Omental fat pad (tissue), 4 donors: ENCODE data around the gene TBC1D5. TPM values are rescaled to one million over a fixed set of nuclear protein-coding genes. Genes with fewer than 3 reads are reported as not detected.
"Not testable (repeated sequence)": the region's sequence is repeated elsewhere in the genome, so short reads cannot be mapped to it uniquely, and the experiment has no call there.

Experiments used
- ATAC-seq: fragments of 150-250 bp; one replicate; pipeline ENCODE4 v1.9.1; 2016; ENCODE audit warnings: mild to moderate bottlenecking, moderate library complexity; ENCODE audit not compliant: low FRiP score
- DNase-seq: peaks from one replicate; pipeline ENCODE4 v3.0.0-alpha.2; 2019; ENCODE audit warnings: low spot score
- total RNA-seq, 4 donors: library from RNA; depleted of rRNA; stranded (reverse); fragments of >200 nt; gene quantifications; one replicate each; pipeline ENCODE4 v1.1.0, GENCODE V29; 2016
- TF ChIP-seq, protein P1 (sequence below), 3 donors: fragments of 450-650 bp; IDR thresholded peaks; one replicate each; pipeline ENCODE4 v1.5.1; 2016 to 2017; ENCODE audit warnings: antibody characterized with exemption in 3 of 3, mild to moderate bottlenecking in 3 of 3, moderate library complexity in 2 of 3

TBC1D5 gene, protein sequence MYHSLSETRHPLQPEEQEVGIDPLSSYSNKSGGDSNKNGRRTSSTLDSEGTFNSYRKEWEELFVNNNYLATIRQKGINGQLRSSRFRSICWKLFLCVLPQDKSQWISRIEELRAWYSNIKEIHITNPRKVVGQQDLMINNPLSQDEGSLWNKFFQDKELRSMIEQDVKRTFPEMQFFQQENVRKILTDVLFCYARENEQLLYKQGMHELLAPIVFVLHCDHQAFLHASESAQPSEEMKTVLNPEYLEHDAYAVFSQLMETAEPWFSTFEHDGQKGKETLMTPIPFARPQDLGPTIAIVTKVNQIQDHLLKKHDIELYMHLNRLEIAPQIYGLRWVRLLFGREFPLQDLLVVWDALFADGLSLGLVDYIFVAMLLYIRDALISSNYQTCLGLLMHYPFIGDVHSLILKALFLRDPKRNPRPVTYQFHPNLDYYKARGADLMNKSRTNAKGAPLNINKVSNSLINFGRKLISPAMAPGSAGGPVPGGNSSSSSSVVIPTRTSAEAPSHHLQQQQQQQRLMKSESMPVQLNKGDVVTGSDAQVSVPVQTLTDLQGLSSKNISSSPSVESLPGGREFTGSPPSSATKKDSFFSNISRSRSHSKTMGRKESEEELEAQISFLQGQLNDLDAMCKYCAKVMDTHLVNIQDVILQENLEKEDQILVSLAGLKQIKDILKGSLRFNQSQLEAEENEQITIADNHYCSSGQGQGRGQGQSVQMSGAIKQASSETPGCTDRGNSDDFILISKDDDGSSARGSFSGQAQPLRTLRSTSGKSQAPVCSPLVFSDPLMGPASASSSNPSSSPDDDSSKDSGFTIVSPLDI
- total RNA-seq, result 10 to 100 TPM; 56.8 to 92.5 (median 74.8) TPM

DNA sequence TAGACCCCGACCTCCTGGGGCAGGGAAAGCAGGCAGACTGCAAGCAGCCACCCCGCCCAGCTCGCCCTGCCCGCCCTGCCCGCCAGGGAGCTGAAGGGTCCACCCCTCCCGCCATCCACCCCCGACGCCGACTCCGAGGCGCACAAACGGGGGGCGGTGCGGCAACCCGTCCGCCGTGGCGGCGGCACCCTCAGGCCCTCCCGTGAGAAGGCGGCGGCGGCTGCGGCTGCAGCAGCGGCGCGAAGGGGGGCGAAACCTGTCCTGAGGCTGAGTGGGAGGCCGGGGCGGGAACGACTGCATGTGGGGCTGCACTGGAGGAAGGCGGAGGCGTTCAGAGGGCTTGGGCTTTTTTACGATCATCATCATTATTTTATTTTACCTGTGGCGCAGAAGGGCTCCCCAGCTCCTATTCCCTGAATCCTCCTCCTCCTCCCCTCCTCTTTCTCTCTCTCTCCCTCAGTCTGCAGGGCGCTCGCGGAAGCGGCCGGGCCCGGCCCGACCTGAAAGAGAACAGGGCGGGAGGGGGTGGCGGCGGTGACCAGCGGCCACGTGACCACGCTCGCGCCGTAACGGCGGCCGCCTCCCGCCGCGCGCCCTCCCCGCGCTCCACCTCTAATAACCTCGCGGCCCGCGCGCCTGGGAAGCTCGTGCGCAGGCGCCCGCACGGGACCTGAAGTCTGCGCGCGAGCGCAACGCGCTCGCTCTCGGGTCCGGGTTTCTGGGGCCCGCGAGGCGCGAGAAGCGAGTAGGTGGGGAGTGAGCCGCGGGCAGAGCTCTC is at the start of gene TBC1D5:
TSS of gene TBC1D5 (minus strand) at position 530 of the 778 bp plus-strand sequence. CDS start 234,061 bp downstream, outside the sequence.
- TF ChIP-seq, protein P1, sequence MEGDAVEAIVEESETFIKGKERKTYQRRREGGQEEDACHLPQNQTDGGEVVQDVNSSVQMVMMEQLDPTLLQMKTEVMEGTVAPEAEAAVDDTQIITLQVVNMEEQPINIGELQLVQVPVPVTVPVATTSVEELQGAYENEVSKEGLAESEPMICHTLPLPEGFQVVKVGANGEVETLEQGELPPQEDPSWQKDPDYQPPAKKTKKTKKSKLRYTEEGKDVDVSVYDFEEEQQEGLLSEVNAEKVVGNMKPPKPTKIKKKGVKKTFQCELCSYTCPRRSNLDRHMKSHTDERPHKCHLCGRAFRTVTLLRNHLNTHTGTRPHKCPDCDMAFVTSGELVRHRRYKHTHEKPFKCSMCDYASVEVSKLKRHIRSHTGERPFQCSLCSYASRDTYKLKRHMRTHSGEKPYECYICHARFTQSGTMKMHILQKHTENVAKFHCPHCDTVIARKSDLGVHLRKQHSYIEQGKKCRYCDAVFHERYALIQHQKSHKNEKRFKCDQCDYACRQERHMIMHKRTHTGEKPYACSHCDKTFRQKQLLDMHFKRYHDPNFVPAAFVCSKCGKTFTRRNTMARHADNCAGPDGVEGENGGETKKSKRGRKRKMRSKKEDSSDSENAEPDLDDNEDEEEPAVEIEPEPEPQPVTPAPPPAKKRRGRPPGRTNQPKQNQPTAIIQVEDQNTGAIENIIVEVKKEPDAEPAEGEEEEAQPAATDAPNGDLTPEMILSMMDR (IDR thresholded peaks at IDR 0.05), result no peak

DNA sequence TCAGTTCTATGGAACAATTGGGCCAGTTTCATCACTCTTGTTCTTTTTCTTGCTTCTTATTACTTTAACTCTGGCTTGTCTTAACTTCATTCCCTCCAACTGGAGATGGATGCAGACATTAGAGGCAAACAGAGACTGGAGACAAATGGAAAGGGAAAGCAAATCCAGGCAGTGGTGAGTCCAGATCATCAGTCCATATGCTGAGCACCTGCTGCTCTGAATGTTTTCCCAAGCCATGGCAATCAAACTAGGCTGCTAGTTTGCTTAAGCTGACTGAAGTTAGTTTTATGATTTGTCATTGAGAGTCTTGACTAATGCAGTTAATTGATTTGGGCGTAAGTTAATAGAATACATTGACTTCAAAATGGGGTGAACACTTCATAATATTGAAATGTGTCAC is 41.0 kb upstream of the TBC1D5 start:
- TF ChIP-seq, protein P1 (IDR thresholded peaks at IDR 0.05), result no peak
- no peak for DNase-seq
- no peak for ATAC-seq

More for the DNA sequence above, at the start of gene TBC1D5:
- DNase-seq (peak; percentile 75), ATAC-seq (peak; percentile 48)

DNA sequence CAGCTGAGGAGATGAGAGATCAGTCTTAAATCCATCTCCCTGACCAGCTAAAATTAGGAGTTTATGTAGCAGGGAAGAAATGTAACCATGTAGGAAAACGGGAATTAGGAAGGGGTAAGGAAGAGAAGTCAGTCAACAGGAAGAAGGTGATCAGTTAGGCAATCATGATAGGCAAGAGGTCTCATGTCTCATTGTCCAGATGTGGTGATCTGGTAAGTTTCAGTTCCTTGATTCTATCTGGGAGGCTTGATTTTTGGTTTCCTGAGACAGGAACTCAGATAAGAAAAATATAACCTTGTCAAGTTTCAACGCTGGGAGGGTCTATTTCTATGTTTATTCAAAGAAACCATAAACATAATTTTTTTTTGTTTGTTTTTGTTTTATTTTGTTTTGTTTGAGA is 40.3 kb upstream of the TBC1D5 start:
- DNase-seq (no peak), ATAC-seq (no peak)
- TF ChIP-seq, protein P1 (IDR thresholded peaks at IDR 0.05), result no peak

DNA sequence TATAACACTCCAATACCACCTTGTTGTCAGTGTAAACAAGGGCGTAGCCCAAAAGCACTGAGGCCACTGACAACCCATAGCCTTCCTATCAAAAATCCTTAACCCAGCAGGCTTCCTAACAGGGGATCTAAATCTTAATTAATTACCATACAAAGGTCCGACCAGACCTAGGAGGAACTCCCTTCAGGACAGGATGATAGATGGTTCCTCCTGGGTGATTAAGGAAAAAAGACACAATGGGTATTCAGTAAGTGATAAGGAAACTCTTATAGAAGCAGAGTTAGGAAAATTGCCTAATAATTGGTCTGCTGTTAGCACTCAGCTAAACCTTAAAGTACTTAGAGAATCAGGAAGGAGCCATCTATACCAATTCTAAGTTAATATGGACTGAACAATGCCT is 37.9 kb upstream of the TBC1D5 start:
- not testable (repeated sequence) for ATAC-seq

DNA sequence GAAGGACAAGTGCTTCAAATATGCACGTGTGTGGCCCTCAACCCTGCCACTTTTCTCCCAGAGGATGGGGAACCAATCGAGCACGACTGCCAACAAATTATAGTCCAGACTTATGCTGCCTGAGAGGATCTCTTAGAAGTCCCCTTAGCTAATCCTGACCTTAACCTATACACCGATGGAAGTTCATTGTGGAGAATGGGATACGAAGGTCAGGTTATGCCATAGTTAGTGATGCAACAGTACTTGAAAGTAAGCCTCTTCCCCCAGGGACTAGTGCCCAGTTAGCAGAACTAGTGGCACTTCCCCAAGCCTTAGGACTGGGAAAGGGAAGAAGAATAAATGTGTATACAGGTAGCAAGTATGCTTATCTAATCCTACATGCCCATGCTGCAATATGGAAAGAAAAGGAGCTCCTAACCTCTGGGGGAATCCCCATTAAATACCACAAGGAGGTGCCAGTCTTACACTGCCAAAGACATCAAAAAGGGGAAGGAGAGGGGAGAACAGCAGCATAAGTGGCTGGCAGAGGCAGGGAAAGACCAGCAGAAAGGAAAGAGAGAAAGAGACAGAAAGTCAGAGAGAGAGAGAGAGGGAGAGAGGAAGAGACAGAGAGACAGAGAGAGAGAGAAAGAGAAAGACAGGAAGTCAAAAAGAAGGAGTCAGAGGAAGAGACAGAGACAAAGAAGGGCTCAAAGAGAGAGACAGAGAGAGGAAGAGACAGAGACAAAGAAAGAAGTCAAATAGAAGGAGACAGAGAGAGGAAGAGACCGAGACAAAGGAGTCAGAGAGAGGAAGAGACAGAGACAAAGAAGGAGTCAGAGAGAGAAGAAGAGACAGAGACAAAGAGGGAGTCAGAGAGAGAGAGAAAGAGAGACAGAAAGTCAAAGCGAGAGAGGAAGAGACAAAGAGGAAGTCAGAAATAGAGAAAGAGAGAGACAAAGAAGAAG is 37.1 kb upstream of the TBC1D5 start:
- ATAC-seq, result not testable (repeated sequence)

More for the DNA sequence above, 37.9 kb upstream of the TBC1D5 start:
- not testable (repeated sequence) for DNase-seq

DNA sequence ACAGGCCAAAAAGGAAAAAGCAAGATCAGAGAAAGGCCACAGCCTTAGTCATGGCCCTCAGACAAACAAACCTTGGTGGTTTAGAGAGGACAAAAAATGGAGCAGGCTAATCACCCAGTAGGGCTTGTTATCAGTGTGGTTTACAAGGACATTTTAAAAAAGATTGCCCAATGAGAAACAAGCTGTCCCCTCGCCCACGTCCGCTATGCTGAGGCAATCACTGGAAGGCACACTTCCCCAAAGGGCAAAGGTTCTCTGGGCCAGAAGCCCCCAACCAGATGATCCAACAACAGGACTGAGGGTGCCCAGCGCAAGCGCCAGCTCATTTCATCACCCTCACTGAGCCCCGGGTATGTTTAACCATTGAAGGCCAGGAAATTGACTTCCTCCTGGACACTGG is 34.9 kb upstream of the TBC1D5 start:
- ATAC-seq, DNase-seq: not testable (repeated sequence)

More for the DNA sequence above, 37.1 kb upstream of the TBC1D5 start:
- not testable (repeated sequence) for DNase-seq

DNA sequence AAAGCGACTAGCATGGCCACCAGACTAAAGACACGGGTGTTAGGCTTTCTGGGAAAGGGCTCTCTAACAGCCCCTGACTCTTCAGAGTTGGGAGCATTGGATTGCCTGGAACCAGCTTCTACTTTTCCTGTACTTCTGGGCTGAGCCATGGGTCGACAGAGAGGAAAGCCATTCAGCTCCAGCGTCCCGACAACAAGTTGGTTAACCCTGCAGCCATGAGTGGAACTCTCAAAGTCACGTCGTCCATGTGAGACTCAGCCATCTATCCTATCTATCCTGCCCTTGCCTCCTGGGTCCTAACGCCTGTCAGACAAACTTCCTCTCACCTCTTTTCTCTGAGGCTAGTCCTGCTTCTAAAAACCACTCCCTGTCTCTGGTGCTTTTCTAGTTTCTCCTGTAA is 32.6 kb upstream of the TBC1D5 start:
- TF ChIP-seq, protein P1 (IDR thresholded peaks at IDR 0.05), result no peak
- no peak for ATAC-seq

DNA sequence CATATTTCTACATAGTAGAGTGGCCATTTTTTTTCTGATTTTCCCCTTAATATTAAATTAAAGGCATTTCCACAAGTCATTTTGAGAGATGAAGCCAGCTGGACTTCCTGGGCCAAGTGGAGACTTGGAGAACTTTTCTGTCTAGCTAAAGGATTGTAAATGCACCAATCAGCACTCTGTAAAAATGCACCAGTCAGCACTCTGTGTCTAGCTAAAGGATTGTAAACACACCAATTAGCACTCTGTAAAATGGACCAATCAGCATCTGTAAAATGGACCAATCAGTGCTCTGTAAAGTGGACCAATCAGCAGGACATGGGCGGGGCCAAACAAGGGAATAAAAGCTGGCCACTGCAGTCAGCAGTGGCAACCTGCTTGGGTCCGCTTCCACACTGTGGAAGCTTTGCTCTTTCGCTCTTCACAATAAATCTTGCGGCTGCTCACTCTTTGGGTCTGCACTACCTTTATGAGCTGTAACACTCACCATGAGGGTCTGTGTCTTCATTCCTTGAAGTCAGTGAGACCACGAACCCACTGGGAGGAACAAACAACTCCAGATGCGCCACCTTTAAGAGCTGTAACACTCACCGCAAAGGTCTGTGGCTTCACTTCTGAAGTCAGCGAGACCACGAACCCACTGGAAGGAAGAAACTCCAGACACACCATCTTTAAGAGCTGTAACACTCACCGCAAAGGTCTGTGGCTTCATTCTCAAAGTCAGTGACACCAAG is 31.9 kb upstream of the TBC1D5 start:
- ATAC-seq, DNase-seq: not testable (repeated sequence)

More for the DNA sequence above, 32.6 kb upstream of the TBC1D5 start:
- no peak for DNase-seq
